ENCODE results near the gene PRPSAP1.

- no peak for TF ChIP-seq CTCF (conservative IDR thresholded peaks at IDR 0.05)
- no peak for TF ChIP-seq EZH2 (IDR thresholded peaks at IDR 0.05; ENCODE audit: low read depth)
These were observed 10.6 kb downstream of the PRPSAP1 start for GRCh38 chr17:76343106-76343505.
